CD4-positive, alpha-beta T cell treated with Interleukin-10 for 1 hour (primary cell): ENCODE data around the gene DIPK2A.
A peak's percentile ranks its signal among the peaks of the same experiment; 100 is the strongest.

ENCODE experiments used
- DNase-seq: peaks from one replicate; pipeline ENCODE4 v3.0.0-alpha.2; 2020

Gene DIPK2A

GRCh38 chr3:143971359-143972154, at the start of gene DIPK2A:
Gene DIPK2A (plus strand): TSS chr3:143971823. CDS start chr3:143972333, 510 bp downstream.
- peak; percentile 93 for DNase-seq

- DNase-seq: no peak
These were observed 46.9 kb upstream of the DIPK2A start for GRCh38 chr3:143924522-143925285.

- DNase-seq: no peak
These were observed 43.6 kb upstream of the DIPK2A start for GRCh38 chr3:143928056-143928455.

GRCh38 chr3:143928541-143929255, 42.9 kb upstream of the DIPK2A start:
- no peak for DNase-seq

GRCh38 chr3:143934791-143935190, 36.8 kb upstream of the DIPK2A start:
- no peak for DNase-seq

- DNase-seq: no peak
These were observed 35.9 kb upstream of the DIPK2A start for GRCh38 chr3:143935678-143936077.

GRCh38 chr3:143950810-143951209, 20.8 kb upstream of the DIPK2A start:
- no peak for DNase-seq

GRCh38 chr3:143951351-143951971, 20.2 kb upstream of the DIPK2A start:
- DNase-seq: peak; percentile 53

GRCh38 chr3:143952569-143953072, 19.0 kb upstream of the DIPK2A start:
- DNase-seq: no peak

GRCh38 chr3:143955113-143955512, 16.5 kb upstream of the DIPK2A start:
- DNase-seq: no peak

GRCh38 chr3:143956838-143957237, 14.8 kb upstream of the DIPK2A start:
- DNase-seq: no peak

- DNase-seq: no peak
These were observed 14.2 kb upstream of the DIPK2A start for GRCh38 chr3:143957453-143957852.

GRCh38 chr3:143958966-143959365, 12.7 kb upstream of the DIPK2A start:
- DNase-seq: no peak

GRCh38 chr3:143961342-143961741, 10.3 kb upstream of the DIPK2A start:
- DNase-seq: no peak

- DNase-seq: no peak
These were observed 7.7 kb upstream of the DIPK2A start for GRCh38 chr3:143963946-143964345.

GRCh38 chr3:143970773-143971358, 757 bp upstream of the DIPK2A start:
- peak; percentile 47 for DNase-seq

GRCh38 chr3:143972155-143972504, 507 bp downstream of the DIPK2A start:
- peak; percentile 46 for DNase-seq

- DNase-seq: peak; percentile 41
These were observed 1.1 kb downstream of the DIPK2A start for GRCh38 chr3:143972505-143973258.

GRCh38 chr3:143973259-143974021, 1.8 kb downstream of the DIPK2A start:
- DNase-seq: peak; percentile 81

- DNase-seq: no peak
These were observed 2.9 kb downstream of the DIPK2A start for GRCh38 chr3:143974271-143975238.
